ENCODE data around the gene TMX4.

TMX4 gene

DNA sequence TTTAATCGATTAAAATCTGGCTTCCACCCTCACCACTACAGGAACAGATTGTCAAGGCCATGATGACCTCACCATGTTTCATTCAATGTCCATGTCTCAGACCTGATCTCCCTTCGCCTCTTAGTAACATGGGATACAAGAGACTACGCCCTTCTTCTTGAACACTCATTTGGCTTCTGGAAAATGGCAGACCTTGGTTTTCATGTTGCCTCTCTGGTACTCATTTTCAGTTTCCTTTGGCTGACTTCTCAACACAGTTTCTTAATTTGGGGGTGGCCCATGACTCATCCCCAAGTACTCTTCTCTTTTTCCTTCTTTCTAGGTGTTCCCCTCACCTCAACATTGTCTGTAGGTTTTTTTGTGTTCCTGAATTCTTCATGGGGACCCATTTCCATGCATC, 22.7 kb downstream of the TMX4 start:
- Histone ChIP-seq H3K36me3 (peaks cover 36% of the 10 kb centered on the region), H3K4me1 (no peaks in the 10 kb centered on the region), H3K27me3 (no peaks in the 10 kb centered on the region), H3K9me3 (no peaks in the 10 kb centered on the region; the same call in 1 of the 2 replicates), H3K4me3 (ENCODE audit: low read depth, low read length) (no peak overlapping the region)
- no peak for DNase-seq
- TF ChIP-seq, protein P1, sequence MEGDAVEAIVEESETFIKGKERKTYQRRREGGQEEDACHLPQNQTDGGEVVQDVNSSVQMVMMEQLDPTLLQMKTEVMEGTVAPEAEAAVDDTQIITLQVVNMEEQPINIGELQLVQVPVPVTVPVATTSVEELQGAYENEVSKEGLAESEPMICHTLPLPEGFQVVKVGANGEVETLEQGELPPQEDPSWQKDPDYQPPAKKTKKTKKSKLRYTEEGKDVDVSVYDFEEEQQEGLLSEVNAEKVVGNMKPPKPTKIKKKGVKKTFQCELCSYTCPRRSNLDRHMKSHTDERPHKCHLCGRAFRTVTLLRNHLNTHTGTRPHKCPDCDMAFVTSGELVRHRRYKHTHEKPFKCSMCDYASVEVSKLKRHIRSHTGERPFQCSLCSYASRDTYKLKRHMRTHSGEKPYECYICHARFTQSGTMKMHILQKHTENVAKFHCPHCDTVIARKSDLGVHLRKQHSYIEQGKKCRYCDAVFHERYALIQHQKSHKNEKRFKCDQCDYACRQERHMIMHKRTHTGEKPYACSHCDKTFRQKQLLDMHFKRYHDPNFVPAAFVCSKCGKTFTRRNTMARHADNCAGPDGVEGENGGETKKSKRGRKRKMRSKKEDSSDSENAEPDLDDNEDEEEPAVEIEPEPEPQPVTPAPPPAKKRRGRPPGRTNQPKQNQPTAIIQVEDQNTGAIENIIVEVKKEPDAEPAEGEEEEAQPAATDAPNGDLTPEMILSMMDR (IDR thresholded peaks at IDR 0.05; ENCODE audit: low read depth, low read length): no peak

DNA sequence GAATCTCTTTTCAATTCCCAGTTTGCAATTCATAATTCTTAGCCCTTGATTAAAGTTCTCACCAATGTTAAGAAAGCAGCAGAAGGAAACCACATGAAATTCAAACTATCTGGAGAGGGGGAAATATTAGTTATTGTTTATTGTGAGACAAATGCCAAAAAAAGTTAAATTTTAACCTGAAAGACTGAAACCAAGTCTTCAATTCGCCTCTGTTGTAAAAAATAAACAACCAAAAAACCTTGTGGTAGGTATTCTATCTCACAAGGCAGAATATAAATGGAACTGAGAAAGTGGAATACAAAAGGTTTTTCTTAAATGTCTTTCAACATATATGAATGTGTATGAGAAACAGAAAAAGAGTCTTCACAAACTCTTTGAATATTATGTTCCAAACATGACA, 24.8 kb downstream of the TMX4 start:
- Histone ChIP-seq H3K4me3 (ENCODE audit: low read depth, low read length) (no peak overlapping the region), H3K36me3 (peaks cover 36% of the 10 kb centered on the region)

DNA sequence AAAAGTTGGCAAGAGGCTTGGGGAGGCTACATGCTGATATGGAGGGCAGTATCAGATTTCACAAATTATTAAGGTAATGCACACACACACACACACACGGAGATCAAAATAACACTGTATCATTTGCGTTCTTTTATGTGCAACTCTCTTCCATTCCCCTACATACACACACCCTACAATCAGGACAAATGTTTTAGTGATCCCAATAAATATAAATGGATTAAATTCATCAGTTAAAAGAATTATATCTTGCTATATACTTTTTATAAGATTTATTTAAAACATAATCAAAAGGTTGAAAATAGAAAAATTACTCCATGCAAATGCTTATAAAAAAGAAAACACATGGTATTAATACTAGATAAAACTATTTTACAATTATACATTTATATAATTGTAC, 25.9 kb downstream of the TMX4 start:
- Histone ChIP-seq H3K4me3 (ENCODE audit: low read depth, low read length) (no peak overlapping the region), H3K9me3 (no peaks in the 10 kb centered on the region; the same call in 1 of the 2 replicates), H3K27me3 (no peaks in the 10 kb centered on the region), H3K4me1 (no peaks in the 10 kb centered on the region), H3K36me3 (peaks cover 35% of the 10 kb centered on the region)
- TF ChIP-seq, protein P1 (IDR thresholded peaks at IDR 0.05; ENCODE audit: low read depth, low read length): no peak
- DNase-seq: no peak

More for the DNA sequence above, 24.8 kb downstream of the TMX4 start:
- H3K4me1 ChIP-seq: no peaks in the 10 kb centered on the region
- TF ChIP-seq, protein P1 (IDR thresholded peaks at IDR 0.05; ENCODE audit: low read depth, low read length): no peak
- no peaks in the 10 kb centered on the region for H3K27me3 ChIP-seq
- H3K9me3 ChIP-seq: no peaks in the 10 kb centered on the region; the same call in 1 of the 2 replicates
- no peak for DNase-seq

DNA sequence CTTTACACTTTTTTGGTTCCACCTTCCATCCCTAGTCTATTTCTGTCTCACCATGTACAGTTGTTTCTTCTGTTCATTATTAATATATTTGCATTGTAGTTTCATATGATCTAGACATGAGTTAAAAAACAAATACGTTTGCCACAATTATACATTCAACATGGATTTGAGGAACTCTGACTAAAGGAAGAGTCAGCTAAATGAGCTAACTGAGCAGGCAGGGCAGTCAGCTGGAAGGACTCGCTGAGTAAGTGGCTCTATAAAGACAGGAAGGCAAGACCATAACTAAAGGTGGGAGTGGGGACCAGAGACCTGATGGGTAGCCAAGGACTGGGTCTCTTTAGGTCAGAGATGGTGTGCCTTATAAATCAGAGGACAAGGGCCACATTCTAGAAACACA, 26.3 kb downstream of the TMX4 start:
- no peak overlapping the region for H3K4me3 ChIP-seq (ENCODE audit: low read depth, low read length)
- no peaks in the 10 kb centered on the region for H3K27me3 ChIP-seq
- H3K36me3 ChIP-seq: peaks cover 30% of the 10 kb centered on the region
- no peaks in the 10 kb centered on the region for H3K4me1 ChIP-seq
- TF ChIP-seq, protein P1 (IDR thresholded peaks at IDR 0.05; ENCODE audit: low read depth, low read length): no peak
- DNase-seq: no peak
- no peaks in the 10 kb centered on the region; the same call in 1 of the 2 replicates for H3K9me3 ChIP-seq

DNA sequence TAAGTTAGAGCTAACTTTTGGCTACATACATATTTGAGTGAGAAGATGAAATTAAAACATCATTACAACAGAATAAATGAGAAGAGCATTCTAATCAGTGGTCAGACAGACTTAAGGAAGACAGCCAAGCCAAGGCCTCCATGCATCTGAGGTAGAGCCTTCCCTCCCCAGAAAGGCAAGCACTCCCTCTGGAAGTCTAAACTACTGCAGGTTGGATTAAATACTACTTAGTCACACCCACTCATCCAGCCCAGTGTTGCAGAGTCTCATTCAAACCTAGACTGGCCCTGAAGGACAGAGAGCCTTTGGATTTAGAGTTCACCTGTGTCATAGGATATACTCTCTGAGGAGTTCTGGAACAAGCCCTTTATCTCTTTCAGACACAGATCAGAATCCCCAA, 29.2 kb downstream of the TMX4 start:
- Histone ChIP-seq H3K4me1 (no peaks in the 10 kb centered on the region), H3K36me3 (peaks cover 21% of the 10 kb centered on the region)
- DNase-seq: no peak

DNA sequence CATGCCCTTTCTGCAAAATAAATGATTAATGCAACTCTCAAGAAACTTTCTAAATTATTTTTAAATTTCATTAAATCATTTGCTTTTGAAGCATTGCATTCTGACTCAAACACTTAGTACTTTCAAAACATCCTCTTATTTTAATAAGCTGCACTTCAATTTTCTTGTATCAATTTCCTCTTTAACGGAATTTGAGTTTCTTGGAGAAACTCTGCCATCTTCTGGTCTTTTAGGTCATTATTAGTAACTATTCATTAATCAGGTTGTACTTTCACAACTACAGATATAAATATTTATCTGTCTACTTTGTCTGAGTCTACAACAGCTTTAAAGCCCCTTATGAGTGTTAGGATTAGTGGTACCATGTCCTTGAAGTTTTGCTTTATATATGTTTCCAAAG, 30.2 kb downstream of the TMX4 start:
- TF ChIP-seq, protein P1 (IDR thresholded peaks at IDR 0.05; ENCODE audit: low read depth, low read length): no peak
- Histone ChIP-seq H3K36me3 (peaks cover 18% of the 10 kb centered on the region), H3K4me3 (ENCODE audit: low read depth, low read length) (no peak overlapping the region), H3K27me3 (no peaks in the 10 kb centered on the region), H3K4me1 (no peaks in the 10 kb centered on the region), H3K9me3 (no peaks in the 10 kb centered on the region; the same call in 1 of the 2 replicates)
- no peak for DNase-seq

More for the DNA sequence above, 29.2 kb downstream of the TMX4 start:
- H3K27me3 ChIP-seq: no peaks in the 10 kb centered on the region
- no peak overlapping the region for H3K4me3 ChIP-seq (ENCODE audit: low read depth, low read length)
- H3K9me3 ChIP-seq: no peaks in the 10 kb centered on the region; the same call in 1 of the 2 replicates
- TF ChIP-seq, protein P1 (IDR thresholded peaks at IDR 0.05; ENCODE audit: low read depth, low read length): no peak

Data from BE2C (cell line).